Astrocyte (in vitro differentiated cells and primary cell): ENCODE data around the gene ANKRD66. TPM values are rescaled to one million over a fixed set of nuclear protein-coding genes. Genes with fewer than 3 reads are reported as not detected.

Source experiments
- DNase-seq: peaks from one replicate; pipeline ENCODE4 v3.0.0-alpha.2; 2010; ENCODE audit warnings: low read depth
- FAIRE-seq: peaks from 2 replicates; lab custom pipeline; 2011; peaks lifted over from hg19 to GRCh38; lab: Jason Lieb, UNC
- H2AFZ ChIP-seq: 2 replicates; pipeline ENCODE4 v1.6.0; 2012; ENCODE audit warnings: low read depth, low read length, inconsistent platforms
- H3K27ac ChIP-seq: 2 replicates; pipeline ENCODE4 v1.5.1; 2011; ENCODE audit warnings: low read depth, low read length, inconsistent platforms
- H3K27me3 ChIP-seq: 2 replicates; pipeline ENCODE4 v1.6.0; 2011; ENCODE audit warnings: low read length, inconsistent platforms; ENCODE audit not compliant: insufficient read depth
- H3K36me3 ChIP-seq: 2 replicates; pipeline ENCODE4 v1.5.1; 2011; ENCODE audit warnings: low read length, inconsistent platforms; ENCODE audit not compliant: insufficient read depth
- H3K4me1 ChIP-seq: 2 replicates; pipeline ENCODE4 v1.5.1; 2011; ENCODE audit warnings: low read length, inconsistent platforms; ENCODE audit not compliant: insufficient read depth
- H3K4me2 ChIP-seq: 2 replicates; pipeline ENCODE4 v1.6.0; 2012; ENCODE audit warnings: low read length, inconsistent platforms
- H3K4me3 ChIP-seq: 2 replicates; pipeline ENCODE4 v1.5.1; 2011; ENCODE audit warnings: low read depth, mild to moderate bottlenecking, low read length, inconsistent platforms; ENCODE audit not compliant: insufficient read depth
- H3K79me2 ChIP-seq: 2 replicates; pipeline ENCODE4 v1.6.0; 2012; ENCODE audit warnings: mild to moderate bottlenecking, low read length, inconsistent platforms; ENCODE audit not compliant: insufficient read depth
- H3K9ac ChIP-seq: 2 replicates; pipeline ENCODE4 v1.6.0; 2012; ENCODE audit warnings: mild to moderate bottlenecking, low read length, inconsistent platforms
- H3K9me3 ChIP-seq: 2 replicates; pipeline ENCODE4 v1.5.1; 2012; ENCODE audit warnings: low read depth, mild to moderate bottlenecking, low read length, inconsistent platforms; ENCODE audit not compliant: insufficient read depth
- H4K20me1 ChIP-seq: 2 replicates; pipeline ENCODE4 v1.6.0; 2012; ENCODE audit warnings: low read length, inconsistent platforms; ENCODE audit not compliant: insufficient read depth
- H3K27ac Mint-ChIP-seq: one replicate; pipeline ENCODE4 v1.8.0; 2021; ENCODE audit warnings: mild to moderate bottlenecking, mixed read lengths; ENCODE audit not compliant: unreplicated experiment
- H3K27me3 Mint-ChIP-seq: one replicate; pipeline ENCODE4 v1.8.0; 2021; ENCODE audit warnings: low read depth, mixed read lengths; ENCODE audit not compliant: unreplicated experiment
- H3K36me3 Mint-ChIP-seq: one replicate; pipeline ENCODE4 v1.8.0; 2021; ENCODE audit warnings: low read depth, mixed read lengths; ENCODE audit not compliant: unreplicated experiment
- H3K4me1 Mint-ChIP-seq: one replicate; pipeline ENCODE4 v1.8.0; 2021; ENCODE audit warnings: low read depth, mixed read lengths; ENCODE audit not compliant: unreplicated experiment
- H3K4me3 Mint-ChIP-seq: one replicate; pipeline ENCODE4 v1.8.0; 2021; ENCODE audit warnings: mild to moderate bottlenecking, moderate library complexity, mixed read lengths; ENCODE audit not compliant: unreplicated experiment
- H3K9me3 Mint-ChIP-seq: one replicate; pipeline ENCODE4 v1.8.0; 2021; ENCODE audit warnings: mild to moderate bottlenecking, mixed read lengths; ENCODE audit not compliant: unreplicated experiment
- CTCF ChIP-seq: IDR thresholded peaks from 2 replicates; pipeline ENCODE4 v1.5.1; 2011; ENCODE audit warnings: low read depth, mild to moderate bottlenecking, inconsistent platforms, low read length, moderate library complexity; ENCODE audit not compliant: insufficient read depth
- EZH2 ChIP-seq: IDR thresholded peaks from 2 replicates; pipeline ENCODE4 v1.6.1; 2012; ENCODE audit warnings: mild to moderate bottlenecking, low read length, inconsistent platforms; ENCODE audit not compliant: insufficient read depth
- total RNA-seq: library from RNA; stranded (reverse); gene quantifications from 2 replicates; pipeline ENCODE4 v1.2.1, GENCODE V29; 2021

The ANKRD66 gene
- total RNA-seq, 1 donor from 2014 or later, result not detected

- Histone ChIP-seq H3K4me3 (no peak overlapping the region), H2AFZ (no peak overlapping the region)
- no peak for FAIRE-seq
Observed at GRCh38 chr6:46776070-46776712, 29.5 kb downstream of the ANKRD66 start.

GRCh38 chr6:46777476-46778346, 31.0 kb downstream of the ANKRD66 start:
- no peaks in the 10 kb centered on the region for H3K4me1 ChIP-seq
- no peaks in the 10 kb centered on the region for H3K36me3 ChIP-seq
- no peaks in the 10 kb centered on the region for H3K36me3 Mint-ChIP-seq
- FAIRE-seq (no peak), DNase-seq (no peak)
- H3K79me2 ChIP-seq, result no peaks in the 10 kb centered on the region
- H4K20me1 ChIP-seq, result no peaks in the 10 kb centered on the region
- H3K4me1 Mint-ChIP-seq, result peaks cover 3% of the 10 kb centered on the region
- no peaks in the 10 kb centered on the region for H3K27me3 ChIP-seq
- H3K27ac Mint-ChIP-seq, result no peak overlapping the region
- no peak overlapping the region for H3K4me2 ChIP-seq
- no peak overlapping the region for H3K4me3 Mint-ChIP-seq
- H3K9me3 Mint-ChIP-seq, result peaks cover 4% of the 10 kb centered on the region
- no peak overlapping the region for H2AFZ ChIP-seq
- no peak overlapping the region for H3K4me3 ChIP-seq
- TF ChIP-seq CTCF (no peak), EZH2 (no peak)
- H3K9ac ChIP-seq, result no peak overlapping the region
- no peaks in the 10 kb centered on the region for H3K27me3 Mint-ChIP-seq
- H3K27ac ChIP-seq, result no peak overlapping the region
- H3K9me3 ChIP-seq, result no peaks in the 10 kb centered on the region

More at GRCh38 chr6:46776070-46776712, 29.5 kb downstream of the ANKRD66 start:
- H3K36me3 ChIP-seq, result no peaks in the 10 kb centered on the region
- Mint-ChIP-seq H3K4me3 (no peak overlapping the region), H3K36me3 (no peaks in the 10 kb centered on the region), H3K27ac (no peak overlapping the region), H3K4me1 (peaks cover 3% of the 10 kb centered on the region), H3K27me3 (peaks cover 4% of the 10 kb centered on the region), H3K9me3 (peaks cover 4% of the 10 kb centered on the region)
- no peaks in the 10 kb centered on the region for H3K79me2 ChIP-seq
- H3K4me1 ChIP-seq, result no peaks in the 10 kb centered on the region
- H3K27me3 ChIP-seq, result no peaks in the 10 kb centered on the region
- no peak for DNase-seq
- H3K4me2 ChIP-seq, result no peak overlapping the region
- no peak overlapping the region for H3K9ac ChIP-seq
- no peaks in the 10 kb centered on the region for H4K20me1 ChIP-seq
- TF ChIP-seq CTCF (no peak), EZH2 (no peak)
- no peak overlapping the region for H3K27ac ChIP-seq
- H3K9me3 ChIP-seq, result no peaks in the 10 kb centered on the region
